ENCODE measurements around the gene SOX30. TPM values are rescaled to one million over a fixed set of nuclear protein-coding genes. Genes with fewer than 3 reads are reported as not detected.
"Not testable (repeated sequence)": the region's sequence is repeated elsewhere in the genome, so short reads cannot be mapped to it uniquely, and the experiment has no call there.

Gene SOX30
- total RNA-seq = under 1 TPM; 0.22 to 0.29 (median 0.29) TPM
- long read RNA-seq, donor 1, partial matches to known transcripts = 0 of 2 reads
- long read RNA-seq, donor 1, other reads (novel, unspliced or antisense) = 2 of 2 reads
- long read RNA-seq, donor 2 = 0 reads

- H3K9me3 ChIP-seq = no peaks in the 10 kb centered on the region
- H3K4me3 ChIP-seq = peak within 1 kb of the TSS; percentile 20
- intact Hi-C loops (cut with DNase I, micrococcal nuclease) = loop anchor here in 1 of 2 donors (10.0 kb wide), 1 partner anchor 62 kb away; no protein-coding TSS in a partner anchor
- ATAC-seq (no peak), DNase-seq (no peak)
- H3K36me3 ChIP-seq (ENCODE audit: low read depth) = no peaks in the 10 kb centered on the region
- TF ChIP-seq, protein P1, sequence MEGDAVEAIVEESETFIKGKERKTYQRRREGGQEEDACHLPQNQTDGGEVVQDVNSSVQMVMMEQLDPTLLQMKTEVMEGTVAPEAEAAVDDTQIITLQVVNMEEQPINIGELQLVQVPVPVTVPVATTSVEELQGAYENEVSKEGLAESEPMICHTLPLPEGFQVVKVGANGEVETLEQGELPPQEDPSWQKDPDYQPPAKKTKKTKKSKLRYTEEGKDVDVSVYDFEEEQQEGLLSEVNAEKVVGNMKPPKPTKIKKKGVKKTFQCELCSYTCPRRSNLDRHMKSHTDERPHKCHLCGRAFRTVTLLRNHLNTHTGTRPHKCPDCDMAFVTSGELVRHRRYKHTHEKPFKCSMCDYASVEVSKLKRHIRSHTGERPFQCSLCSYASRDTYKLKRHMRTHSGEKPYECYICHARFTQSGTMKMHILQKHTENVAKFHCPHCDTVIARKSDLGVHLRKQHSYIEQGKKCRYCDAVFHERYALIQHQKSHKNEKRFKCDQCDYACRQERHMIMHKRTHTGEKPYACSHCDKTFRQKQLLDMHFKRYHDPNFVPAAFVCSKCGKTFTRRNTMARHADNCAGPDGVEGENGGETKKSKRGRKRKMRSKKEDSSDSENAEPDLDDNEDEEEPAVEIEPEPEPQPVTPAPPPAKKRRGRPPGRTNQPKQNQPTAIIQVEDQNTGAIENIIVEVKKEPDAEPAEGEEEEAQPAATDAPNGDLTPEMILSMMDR (IDR thresholded peaks at IDR 0.05) = no peak
- H3K4me1 ChIP-seq (ENCODE audit: low read depth) = peaks cover 3% of the 10 kb centered on the region
Measured at GRCh38 chr5:157652377-157652692, at the start of gene SOX30. Gene SOX30 (minus strand): TSS chr5:157652438. CDS start chr5:157652078, 360 bp downstream.

GRCh38 chr5:157698674-157699073, 46.4 kb upstream of the SOX30 start:
- H3K4me1 ChIP-seq (ENCODE audit: low read depth); H3K4me3 ChIP-seq; H3K36me3 ChIP-seq (ENCODE audit: low read depth); ATAC-seq; DNase-seq; intact Hi-C loops (cut with DNase I, micrococcal nuclease): not testable (repeated sequence)
- H3K9me3 ChIP-seq = peaks cover 20% of the 10 kb centered on the region

DNA sequence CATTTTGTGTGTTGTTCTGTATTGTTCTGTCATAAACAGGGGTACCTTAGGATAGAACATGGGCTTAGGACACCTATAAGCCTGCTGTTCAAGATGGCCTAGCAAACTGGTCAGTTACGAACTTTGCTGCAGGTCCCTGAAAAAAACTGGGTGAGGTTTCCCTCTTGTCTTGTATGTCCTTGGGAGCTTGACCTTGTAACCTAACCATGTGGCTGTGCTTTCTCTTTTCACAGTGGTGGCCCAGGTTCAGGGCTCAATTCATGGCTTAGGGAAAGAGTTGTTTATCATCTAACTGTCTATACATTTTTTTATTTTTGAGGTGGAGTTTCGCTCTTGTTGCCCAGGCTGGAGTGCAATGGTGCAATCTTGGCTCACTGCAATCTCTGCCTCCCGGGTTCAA, 43.9 kb upstream of the SOX30 start:
- not testable (repeated sequence) for ATAC-seq

GRCh38 chr5:157693816-157694215, 41.6 kb upstream of the SOX30 start:
- ATAC-seq; H3K4me1 ChIP-seq (ENCODE audit: low read depth); DNase-seq; intact Hi-C loops (cut with DNase I, micrococcal nuclease); H3K4me3 ChIP-seq; H3K36me3 ChIP-seq (ENCODE audit: low read depth): not testable (repeated sequence)
- H3K9me3 ChIP-seq = peaks cover 13% of the 10 kb centered on the region

More for the DNA sequence above, 43.9 kb upstream of the SOX30 start:
- H3K4me1 ChIP-seq (ENCODE audit: low read depth); DNase-seq; intact Hi-C loops (cut with DNase I, micrococcal nuclease); H3K4me3 ChIP-seq; H3K36me3 ChIP-seq (ENCODE audit: low read depth): not testable (repeated sequence)
- H3K9me3 ChIP-seq = peaks cover 20% of the 10 kb centered on the region

GRCh38 chr5:157690690-157691433, 38.6 kb upstream of the SOX30 start:
- DNase-seq = no peak
- ATAC-seq = no peak
- no peaks in the 10 kb centered on the region for H3K9me3 ChIP-seq
- H3K4me3 ChIP-seq = no peak overlapping the region
- H3K36me3 ChIP-seq (ENCODE audit: low read depth) = no peaks in the 10 kb centered on the region
- intact Hi-C loops (cut with DNase I, micrococcal nuclease) = no loop called here
- H3K4me1 ChIP-seq (ENCODE audit: low read depth) = no peaks in the 10 kb centered on the region
- TF ChIP-seq, protein P1 (IDR thresholded peaks at IDR 0.05) = no peak

DNA sequence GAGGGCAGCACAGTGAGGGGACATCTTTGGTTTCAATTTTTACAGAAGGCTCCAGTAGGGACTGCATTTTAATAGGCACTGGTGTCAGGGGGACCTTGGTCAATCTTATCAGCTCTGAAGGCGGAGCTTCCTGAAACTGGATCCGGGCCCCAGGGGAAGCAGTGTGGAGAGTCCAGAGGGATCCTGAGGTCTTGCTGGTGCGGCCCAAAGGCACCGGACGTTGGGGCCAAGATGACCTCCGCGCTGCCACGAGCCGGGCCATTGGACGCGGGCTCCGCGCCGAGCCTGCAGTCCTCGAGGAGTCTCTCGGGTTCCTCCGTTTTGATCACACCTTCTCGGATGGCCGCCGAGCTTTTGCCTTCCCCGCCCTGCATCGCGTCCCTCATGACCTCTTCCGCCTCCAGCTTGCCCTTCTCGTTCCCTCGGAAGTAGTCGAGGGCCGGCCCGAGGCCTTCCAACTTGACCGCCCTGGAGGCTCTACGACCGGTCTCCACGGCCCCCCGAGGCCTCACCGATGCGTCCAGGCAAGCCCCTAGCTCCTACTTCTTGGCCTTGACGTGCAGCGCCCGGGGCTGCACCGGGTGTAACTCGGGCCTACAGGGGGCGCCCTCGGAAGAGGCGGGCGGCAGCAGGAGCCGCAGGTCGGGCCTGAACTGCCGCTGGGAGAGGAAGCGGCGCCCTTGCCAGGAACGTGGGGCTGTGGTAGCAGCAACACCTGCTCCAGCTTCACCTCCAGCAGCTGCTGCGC, 37.9 kb upstream of the SOX30 start:
- Histone ChIP-seq H3K9me3 (no peaks in the 10 kb centered on the region), H3K4me3 (no peak overlapping the region), H3K36me3 (ENCODE audit: low read depth) (no peaks in the 10 kb centered on the region), H3K4me1 (ENCODE audit: low read depth) (no peaks in the 10 kb centered on the region)
- ATAC-seq (no peak), DNase-seq (peak in 1 of 3 donors; percentile 48)
- TF ChIP-seq, protein P1 (IDR thresholded peaks at IDR 0.05) = no peak
- intact Hi-C loops (cut with DNase I, micrococcal nuclease) = no loop called here

DNA sequence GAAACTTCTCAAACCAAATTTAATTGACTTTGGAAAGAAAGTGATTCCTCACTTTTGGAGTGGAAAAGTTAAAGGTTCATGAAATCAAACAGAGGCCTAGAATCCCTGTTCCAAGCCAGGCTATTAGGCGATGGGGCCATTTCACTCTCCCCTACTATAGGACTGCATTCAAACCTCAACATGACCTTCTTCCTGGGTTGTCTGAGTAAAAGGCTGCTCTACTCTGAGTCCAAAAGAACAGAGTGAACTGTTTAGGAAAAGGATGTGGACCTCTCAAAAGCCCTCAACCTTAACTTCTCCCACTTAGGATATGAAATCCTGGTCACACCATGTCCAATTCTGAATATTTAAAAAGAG, 34.9 kb upstream of the SOX30 start:
- DNase-seq (no peak), ATAC-seq (no peak)
- intact Hi-C loops (cut with DNase I, micrococcal nuclease) = no loop called here
- TF ChIP-seq, protein P1 (IDR thresholded peaks at IDR 0.05) = no peak
- Histone ChIP-seq H3K9me3 (no peaks in the 10 kb centered on the region), H3K4me3 (no peak overlapping the region), H3K36me3 (ENCODE audit: low read depth) (no peaks in the 10 kb centered on the region), H3K4me1 (ENCODE audit: low read depth) (no peaks in the 10 kb centered on the region)

- H3K9me3 ChIP-seq; intact Hi-C loops (cut with DNase I, micrococcal nuclease); DNase-seq; ATAC-seq; H3K4me3 ChIP-seq; H3K4me1 ChIP-seq (ENCODE audit: low read depth); H3K36me3 ChIP-seq (ENCODE audit: low read depth): not testable (repeated sequence)
Measured at GRCh38 chr5:157686276-157687197, 34.3 kb upstream of the SOX30 start.

Data from mucosa of descending colon (tissue), 3 donors.